Breast epithelium (tissue), 3 donors: ENCODE results near the gene RWDD1.

Source experiments
- POLR2A ChIP-seq: fragments of 450-650 bp; IDR thresholded peaks from one replicate; pipeline ENCODE4 v1.6.1; 2016; ENCODE audit warnings: antibody characterized with exemption, mild to moderate bottlenecking, moderate library complexity
- POLR2AphosphoS5 ChIP-seq, 3 donors: sonication (generic); formaldehyde crosslinking; IDR thresholded peaks; one replicate each; pipeline ENCODE4 v1.6.1; 2017; ENCODE audit warnings: antibody characterized with exemption in 3 of 3
- TF ChIP-seq, protein P1 (sequence below), 3 donors: fragments of 450-650 bp; IDR thresholded peaks; one replicate each; pipeline ENCODE4 v1.5.1; 2016 to 2017; ENCODE audit warnings: antibody characterized with exemption in 3 of 3, mild to moderate bottlenecking in 3 of 3, moderate library complexity in 3 of 3

DNA sequence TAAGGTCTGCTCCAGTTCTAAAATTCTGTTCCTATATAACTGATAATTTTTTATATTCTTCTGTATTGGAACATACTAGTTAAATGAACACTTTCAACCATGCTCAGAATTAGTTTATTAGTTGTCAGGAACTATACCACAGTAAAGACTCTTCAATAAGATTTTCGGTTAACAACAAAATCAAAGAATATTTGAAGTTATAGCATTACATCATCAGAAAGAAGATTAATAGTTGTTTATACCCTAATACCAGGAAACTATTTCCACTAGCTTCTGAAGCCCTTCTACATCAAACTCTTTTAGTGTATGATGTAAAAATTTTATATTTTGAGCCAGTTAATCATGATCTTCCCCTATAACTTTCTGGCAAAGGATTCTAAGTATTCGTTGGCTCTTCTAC is 11.2 kb upstream of the RWDD1 start:
- TF ChIP-seq, protein P1, sequence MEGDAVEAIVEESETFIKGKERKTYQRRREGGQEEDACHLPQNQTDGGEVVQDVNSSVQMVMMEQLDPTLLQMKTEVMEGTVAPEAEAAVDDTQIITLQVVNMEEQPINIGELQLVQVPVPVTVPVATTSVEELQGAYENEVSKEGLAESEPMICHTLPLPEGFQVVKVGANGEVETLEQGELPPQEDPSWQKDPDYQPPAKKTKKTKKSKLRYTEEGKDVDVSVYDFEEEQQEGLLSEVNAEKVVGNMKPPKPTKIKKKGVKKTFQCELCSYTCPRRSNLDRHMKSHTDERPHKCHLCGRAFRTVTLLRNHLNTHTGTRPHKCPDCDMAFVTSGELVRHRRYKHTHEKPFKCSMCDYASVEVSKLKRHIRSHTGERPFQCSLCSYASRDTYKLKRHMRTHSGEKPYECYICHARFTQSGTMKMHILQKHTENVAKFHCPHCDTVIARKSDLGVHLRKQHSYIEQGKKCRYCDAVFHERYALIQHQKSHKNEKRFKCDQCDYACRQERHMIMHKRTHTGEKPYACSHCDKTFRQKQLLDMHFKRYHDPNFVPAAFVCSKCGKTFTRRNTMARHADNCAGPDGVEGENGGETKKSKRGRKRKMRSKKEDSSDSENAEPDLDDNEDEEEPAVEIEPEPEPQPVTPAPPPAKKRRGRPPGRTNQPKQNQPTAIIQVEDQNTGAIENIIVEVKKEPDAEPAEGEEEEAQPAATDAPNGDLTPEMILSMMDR (IDR thresholded peaks at IDR 0.05), result no peak
- TF ChIP-seq POLR2AphosphoS5 (IDR thresholded peaks at IDR 0.05) (no peak), POLR2A (no peak)
